GM23338 (cell line): ENCODE measurements around the gene SLC2A2. TPM values are rescaled to one million over a fixed set of nuclear protein-coding genes. Genes with fewer than 3 reads are reported as not detected.

Source experiments
- ZNF331 ChIP-seq: fragments of 250-450 bp; sonication (Bioruptor Pico); IDR thresholded peaks from 2 replicates; pipeline ENCODE4 v1.5.0; 2020; ENCODE audit warnings: low read depth, mild to moderate bottlenecking, moderate library complexity
- polyA plus RNA-seq: library from polyadenylated mRNA; unstranded; fragments of >200 nt; fragmentation: Nextera tagmentation; extraction: Ambion mirVana; gene quantifications from 2 replicates; pipeline ENCODE4 v1.2.1, GENCODE V29; 2016
- small RNA-seq: library from RNA; depleted of rRNA; stranded (forward); fragments of <200 nt; gene quantifications from one replicate; pipeline ENCODE3, GENCODE V24; 2014; ENCODE audit warnings: low replicate concordance
- total RNA-seq: library from RNA; depleted of rRNA; stranded (reverse); fragments of >200 nt; shearing (Covaris generic); gene quantifications from 2 replicates; pipeline ENCODE4 v1.2.3, GENCODE V29; 2014; rRNA removed
- TF ChIP-seq, protein P1 (sequence below): IDR thresholded peaks from one replicate; pipeline ENCODE4 v1.6.1; 2018; ENCODE audit warnings: antibody characterized with exemption; ENCODE audit not compliant: unreplicated experiment

The SLC2A2 gene
- total and polyA plus RNA-seq, 2 experiments from 2014 or later, result not detected

DNA sequence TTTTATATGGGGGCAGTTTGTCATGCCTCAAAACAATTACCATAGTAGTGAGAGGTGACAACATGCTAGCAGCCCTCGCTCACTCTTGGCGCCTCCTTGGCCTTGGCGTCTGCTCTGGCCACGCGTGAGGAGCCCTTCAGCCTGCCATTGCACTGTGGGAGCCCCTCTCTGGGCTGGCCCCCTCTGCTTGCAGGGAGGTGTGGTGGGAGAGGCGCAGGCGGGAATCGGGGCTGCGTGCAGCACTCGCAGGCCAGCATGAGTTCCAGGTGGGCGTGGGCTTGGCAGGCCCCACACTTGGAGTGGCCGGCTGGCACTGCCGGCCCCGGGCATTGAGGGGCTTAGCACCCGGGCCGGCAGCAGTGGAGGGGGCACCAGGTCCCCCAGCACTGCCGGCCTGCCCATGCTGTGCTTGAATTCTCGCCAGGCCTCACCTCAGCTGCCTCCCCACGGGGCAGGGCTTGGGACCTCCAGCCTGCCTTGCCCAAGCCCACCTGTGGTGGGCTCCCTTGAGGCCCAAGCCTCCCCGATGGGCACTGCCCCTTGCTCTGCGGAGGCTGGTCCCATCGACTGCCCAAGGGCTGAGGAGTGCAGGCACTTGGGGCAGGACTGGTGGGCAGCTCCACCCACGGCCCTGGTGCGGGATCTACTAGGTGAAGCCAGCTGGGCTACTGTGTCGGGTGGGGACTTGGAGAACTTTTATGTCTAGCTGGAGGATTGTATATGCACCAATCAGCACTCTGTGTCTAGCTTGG lies 79.3 kb downstream of the SLC2A2 start (continued):
- TF ChIP-seq, protein P1, sequence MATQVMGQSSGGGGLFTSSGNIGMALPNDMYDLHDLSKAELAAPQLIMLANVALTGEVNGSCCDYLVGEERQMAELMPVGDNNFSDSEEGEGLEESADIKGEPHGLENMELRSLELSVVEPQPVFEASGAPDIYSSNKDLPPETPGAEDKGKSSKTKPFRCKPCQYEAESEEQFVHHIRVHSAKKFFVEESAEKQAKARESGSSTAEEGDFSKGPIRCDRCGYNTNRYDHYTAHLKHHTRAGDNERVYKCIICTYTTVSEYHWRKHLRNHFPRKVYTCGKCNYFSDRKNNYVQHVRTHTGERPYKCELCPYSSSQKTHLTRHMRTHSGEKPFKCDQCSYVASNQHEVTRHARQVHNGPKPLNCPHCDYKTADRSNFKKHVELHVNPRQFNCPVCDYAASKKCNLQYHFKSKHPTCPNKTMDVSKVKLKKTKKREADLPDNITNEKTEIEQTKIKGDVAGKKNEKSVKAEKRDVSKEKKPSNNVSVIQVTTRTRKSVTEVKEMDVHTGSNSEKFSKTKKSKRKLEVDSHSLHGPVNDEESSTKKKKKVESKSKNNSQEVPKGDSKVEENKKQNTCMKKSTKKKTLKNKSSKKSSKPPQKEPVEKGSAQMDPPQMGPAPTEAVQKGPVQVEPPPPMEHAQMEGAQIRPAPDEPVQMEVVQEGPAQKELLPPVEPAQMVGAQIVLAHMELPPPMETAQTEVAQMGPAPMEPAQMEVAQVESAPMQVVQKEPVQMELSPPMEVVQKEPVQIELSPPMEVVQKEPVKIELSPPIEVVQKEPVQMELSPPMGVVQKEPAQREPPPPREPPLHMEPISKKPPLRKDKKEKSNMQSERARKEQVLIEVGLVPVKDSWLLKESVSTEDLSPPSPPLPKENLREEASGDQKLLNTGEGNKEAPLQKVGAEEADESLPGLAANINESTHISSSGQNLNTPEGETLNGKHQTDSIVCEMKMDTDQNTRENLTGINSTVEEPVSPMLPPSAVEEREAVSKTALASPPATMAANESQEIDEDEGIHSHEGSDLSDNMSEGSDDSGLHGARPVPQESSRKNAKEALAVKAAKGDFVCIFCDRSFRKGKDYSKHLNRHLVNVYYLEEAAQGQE, result no peak
- no peak for TF ChIP-seq ZNF331 (CRISPR knock-in tag)

Small RNAs within 50 kb of the gene (small RNA-seq; reads per million reads assigned to genes)
- gene RNU1-70P, result not detected

Other genes starting within 250 kb of the SLC2A2 start
- 216 and 250 TPM in 2 replicates for gene RPL22L1, start 156.5 kb downstream of the SLC2A2 start, total RNA-seq
- 441 and 470 TPM in 2 replicates for gene RPL22L1, start 156.5 kb downstream of the SLC2A2 start, polyA plus RNA-seq
- gene EIF5A2, start 118.1 kb downstream of the SLC2A2 start, total RNA-seq, result 5.9 and 6.6 TPM in 2 replicates
- 11.7 and 14.3 TPM in 2 replicates for gene EIF5A2, start 118.1 kb downstream of the SLC2A2 start, polyA plus RNA-seq